NCI-H1092 treated with DMSO at 0.1 percent for 48 hours (cell line): Measurements from ENCODE around the gene NMD3.
"Not testable (repeated sequence)": the region's sequence is repeated elsewhere in the genome, so short reads cannot be mapped to it uniquely, and the experiment has no call there.

Experiments
- DNase-seq: peaks from one replicate; lab custom pipeline; 2025; lab: John Stamatoyannopoulos, UW

Gene NMD3

DNA sequence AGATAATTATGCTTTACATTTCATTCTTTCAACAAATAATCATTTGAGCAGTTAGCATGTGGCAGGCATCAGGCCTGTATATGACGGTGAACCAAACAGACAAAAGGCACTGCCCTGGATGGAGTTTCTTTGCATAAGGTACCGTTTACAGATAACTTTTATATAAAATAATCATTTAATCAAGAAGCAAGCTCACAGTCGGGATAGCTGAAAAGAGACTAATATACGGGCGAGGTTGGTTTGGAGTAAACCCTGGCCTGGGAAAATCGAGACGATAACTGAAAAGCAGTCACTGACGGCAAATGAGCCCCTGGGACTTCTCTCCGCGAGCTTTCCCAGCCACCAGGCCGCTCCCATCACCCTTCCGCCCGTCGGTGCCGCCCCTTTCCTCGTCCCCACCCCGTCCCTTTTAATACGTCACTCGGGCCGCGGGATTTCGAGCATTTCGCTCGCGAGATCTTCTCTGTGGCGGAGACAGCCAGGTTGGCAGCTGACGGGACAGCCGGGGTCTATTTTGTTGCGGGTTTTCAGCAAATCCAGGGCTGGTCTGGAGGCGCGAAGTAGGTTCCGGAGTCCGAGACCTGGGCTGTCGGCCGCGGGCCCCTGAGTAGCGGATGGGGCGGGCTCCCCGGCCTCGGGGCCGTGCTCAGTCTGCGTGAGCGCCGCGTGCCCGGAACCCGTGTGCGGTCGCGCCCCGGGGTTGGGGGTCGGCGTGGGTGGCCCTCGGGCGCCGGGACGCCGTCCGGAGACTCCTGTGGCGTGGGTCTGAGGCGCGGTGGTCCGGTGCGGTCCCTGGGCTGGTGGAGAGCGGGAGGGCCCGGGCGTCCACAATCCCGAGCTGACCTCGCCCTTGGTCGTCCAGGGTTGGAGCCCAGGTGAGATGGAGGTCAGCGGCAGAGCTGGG is at the start of gene NMD3:
Gene NMD3, plus strand, starts transcription at position 462 of the 904 bp plus-strand sequence. CDS start 703 bp downstream, outside the sequence.
- DNase-seq = peak; percentile 93

- no peak for DNase-seq
These were observed 49.2 kb upstream of the NMD3 start for GRCh38 chr3:161171639-161172552.

- DNase-seq = no peak
These were observed 45.6 kb upstream of the NMD3 start for GRCh38 chr3:161175506-161175905.

DNA sequence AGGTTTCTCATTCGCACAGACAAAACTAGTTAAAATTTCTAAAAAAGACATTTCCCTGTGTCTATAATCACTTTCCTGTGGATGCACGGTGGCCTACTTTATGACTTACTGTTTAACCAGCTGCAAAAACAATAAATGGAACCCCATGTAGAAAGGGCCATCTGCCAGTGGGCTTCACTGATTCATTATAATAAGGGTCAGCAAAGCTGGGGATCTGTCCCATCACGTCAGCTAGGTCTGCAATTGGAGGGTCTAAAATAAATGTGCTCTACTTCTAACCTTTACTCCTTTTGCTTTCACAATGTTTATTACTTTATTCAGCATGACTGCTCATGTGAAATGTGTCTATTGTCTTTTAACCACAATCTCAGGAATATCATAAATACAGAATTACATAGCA is 43.1 kb upstream of the NMD3 start:
- peak; percentile 41 for DNase-seq

DNA sequence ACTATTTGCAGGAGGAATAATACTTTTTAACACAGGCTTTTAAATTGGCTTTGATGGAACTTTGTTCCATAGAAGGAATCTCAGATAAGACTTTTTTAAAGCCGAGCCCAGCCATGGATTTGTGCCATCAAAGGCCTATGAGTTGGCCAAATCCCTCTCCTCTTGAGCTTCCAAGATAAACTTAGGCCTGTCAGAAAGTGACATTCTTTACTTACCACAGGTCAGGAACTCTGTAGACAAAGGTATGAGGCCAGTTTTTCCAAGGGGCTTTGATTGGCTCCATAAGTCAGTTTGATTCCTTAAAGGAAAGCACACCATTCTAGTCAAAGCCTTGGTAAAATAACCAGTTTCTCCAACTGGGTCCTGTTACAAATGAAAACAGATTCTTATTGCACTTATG is 39.7 kb upstream of the NMD3 start:
- not testable (repeated sequence) for DNase-seq

GRCh38 chr3:161187046-161187445 is 34.1 kb upstream of the NMD3 start:
- no peak for DNase-seq

- no peak for DNase-seq
These were observed 23.0 kb upstream of the NMD3 start for GRCh38 chr3:161197855-161198850.

DNA sequence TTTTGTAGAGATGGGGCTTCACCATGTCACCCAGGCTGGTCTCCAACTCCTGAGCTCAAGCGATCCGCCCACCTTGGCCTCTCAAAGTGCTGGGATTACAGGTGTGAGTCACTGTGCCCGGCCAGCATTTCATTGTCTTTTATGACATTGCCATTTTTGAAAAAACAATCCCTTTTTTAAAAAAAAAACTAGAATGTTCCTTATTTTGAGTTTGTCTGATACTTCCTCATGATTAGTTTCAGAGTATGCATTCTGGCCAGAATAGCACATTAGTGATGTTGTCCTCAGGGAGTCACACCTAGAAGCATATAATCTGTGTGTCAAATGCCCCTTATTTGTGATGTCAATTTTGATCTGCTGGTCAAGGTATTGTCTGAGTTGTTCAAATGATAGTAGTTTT is 21.2 kb upstream of the NMD3 start:
- DNase-seq = no peak

GRCh38 chr3:161203485-161204098 is 17.5 kb upstream of the NMD3 start:
- DNase-seq = no peak

DNA sequence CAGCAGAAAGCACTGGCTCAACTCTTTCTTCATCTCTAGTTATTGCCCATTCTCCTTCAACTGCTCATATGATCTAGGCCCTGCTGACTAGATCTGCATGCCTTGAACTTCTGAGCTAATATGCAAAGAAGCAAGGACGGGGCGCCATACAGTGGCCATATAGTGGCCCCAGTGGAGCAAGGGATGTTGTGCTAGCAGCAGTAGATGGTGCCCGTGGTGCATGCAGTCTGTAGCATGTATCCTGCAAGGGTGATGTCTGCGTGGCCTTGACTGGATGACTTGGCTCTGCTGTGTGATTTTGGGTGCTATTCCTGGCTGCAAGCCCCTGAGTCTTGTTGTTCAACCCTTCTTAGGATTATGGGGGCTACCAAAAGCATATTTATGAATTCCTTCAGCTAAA is 12.2 kb upstream of the NMD3 start:
- no peak for DNase-seq

- no peak for DNase-seq
These were observed 8.8 kb upstream of the NMD3 start for GRCh38 chr3:161212171-161212771.

GRCh38 chr3:161212906-161213305 is 8.2 kb upstream of the NMD3 start:
- no peak for DNase-seq

DNA sequence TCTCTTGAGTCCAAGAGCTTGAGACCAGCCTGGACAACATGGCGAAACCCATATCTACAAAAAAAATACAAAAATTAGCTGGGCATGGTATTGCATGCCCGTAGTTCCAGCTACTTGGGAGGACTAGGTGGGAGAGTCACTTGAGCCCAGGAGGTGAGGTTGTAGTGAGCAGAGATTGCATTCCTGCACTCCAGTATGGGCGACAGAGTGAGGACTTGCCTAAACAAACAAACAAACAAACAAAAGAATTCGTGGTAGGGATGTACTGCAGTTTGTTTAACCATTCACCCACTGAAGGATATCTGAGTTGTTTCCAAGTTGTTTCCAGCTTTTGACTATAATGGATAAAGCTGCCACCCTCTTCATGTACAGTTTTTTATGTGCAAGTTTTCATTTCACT is 7.5 kb upstream of the NMD3 start:
- no peak for DNase-seq

- no peak for DNase-seq
These were observed 5.9 kb upstream of the NMD3 start for GRCh38 chr3:161215185-161215584.

GRCh38 chr3:161217496-161217895 is 3.6 kb upstream of the NMD3 start:
- no peak for DNase-seq

- DNase-seq = no peak
These were observed 1.6 kb upstream of the NMD3 start for GRCh38 chr3:161219495-161219894.

GRCh38 chr3:161221806-161222600 is 892 bp downstream of the NMD3 start:
- peak; percentile 35 for DNase-seq

GRCh38 chr3:161222662-161223061 is 1.6 kb downstream of the NMD3 start:
- no peak for DNase-seq

DNA sequence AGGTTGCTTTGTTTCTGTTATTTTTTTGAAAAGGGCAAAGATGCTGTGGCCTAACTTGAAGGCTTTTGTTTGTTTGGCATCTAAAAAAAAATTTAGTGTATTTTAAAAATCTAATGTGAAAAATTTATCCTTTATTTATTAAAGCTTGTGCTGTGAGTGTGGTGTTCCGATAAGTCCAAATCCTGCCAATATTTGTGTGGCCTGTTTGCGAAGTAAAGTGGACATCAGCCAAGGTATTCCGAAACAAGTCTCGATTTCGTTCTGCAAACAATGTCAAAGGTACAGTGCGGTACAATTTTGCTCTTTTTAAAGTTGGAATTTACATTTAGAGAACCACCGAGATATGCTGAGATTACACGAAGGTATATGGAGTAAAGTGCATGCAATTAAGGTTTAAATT is 3.7 kb downstream of the NMD3 start:
- no peak for DNase-seq

- DNase-seq = no peak
These were observed 9.6 kb downstream of the NMD3 start for GRCh38 chr3:161230621-161231171.
